ENCODE measurements around the gene STK38. TPM values are rescaled to one million over a fixed set of nuclear protein-coding genes. Genes with fewer than 3 reads are reported as not detected.

STK38 gene
- total and polyA plus RNA-seq, 4 donors = 14.9 to 38.0 (median 20.7) TPM

GRCh38 chr6:36523451-36523850, 23.8 kb downstream of the STK38 start:
- DNase-seq (no peak), ATAC-seq (ENCODE audit: low FRiP score) (no peak)
- 97% methylated on average over 8 of the region's 8 CpGs for WGBS, 2 donors
- Histone ChIP-seq H3K4me3 (ENCODE audit: low read length in 2 of 2) (no peak overlapping the region), H3K27ac (ENCODE audit: low read depth in 1 of 2, low read length in 2 of 2) (no peak overlapping the region), H3K9me3 (ENCODE audit: control insufficient read depth, low read length) (no peaks in the 10 kb centered on the region), H3K27me3 (ENCODE audit: control insufficient read depth in 1 of 2, insufficient read depth in 2 of 2, low read length in 1 of 2) (no peaks in the 10 kb centered on the region), H3K4me1 (ENCODE audit: control insufficient read depth in 1 of 2, insufficient read depth in 2 of 2, low read length in 2 of 2) (peaks cover 0 to under 1% of the 10 kb centered on the region in 2 donors), H3K36me3 (ENCODE audit: control insufficient read depth in 1 of 2, insufficient read depth in 2 of 2, low read length in 1 of 2) (peaks cover 0 to 11% of the 10 kb centered on the region in 2 donors)
- intact Hi-C loops (cut with DNase I) = no loop called here

GRCh38 chr6:36519352-36519751, 27.9 kb downstream of the STK38 start:
- ATAC-seq (ENCODE audit: low FRiP score) (no peak), DNase-seq (no peak)
- Histone ChIP-seq H3K36me3 (ENCODE audit: control insufficient read depth in 1 of 2, insufficient read depth in 2 of 2, low read length in 1 of 2) (peaks cover 3 to 9% of the 10 kb centered on the region in 2 donors), H3K4me1 (ENCODE audit: control insufficient read depth in 1 of 2, insufficient read depth in 2 of 2, low read length in 2 of 2) (no peaks in the 10 kb centered on the region), H3K9me3 (ENCODE audit: control insufficient read depth, low read length) (no peaks in the 10 kb centered on the region), H3K4me3 (ENCODE audit: low read length in 2 of 2) (no peak overlapping the region), H3K27ac (ENCODE audit: low read depth in 1 of 2, low read length in 2 of 2) (no peak overlapping the region), H3K27me3 (ENCODE audit: control insufficient read depth in 1 of 2, insufficient read depth in 2 of 2, low read length in 1 of 2) (no peaks in the 10 kb centered on the region)
- intact Hi-C loops (cut with DNase I) = no loop called here

- H3K9me3 ChIP-seq (ENCODE audit: control insufficient read depth, low read length) = no peaks in the 10 kb centered on the region
- 84 to 95% methylated on average over 2 of the region's 2 CpGs for WGBS, 2 donors
- no peak overlapping the region for H3K4me3 ChIP-seq (ENCODE audit: low read length in 2 of 2)
Measured at GRCh38 chr6:36517408-36517807, 29.9 kb downstream of the STK38 start.

GRCh38 chr6:36516988-36517387, 30.3 kb downstream of the STK38 start:
- no peaks in the 10 kb centered on the region for H3K4me1 ChIP-seq (ENCODE audit: control insufficient read depth in 1 of 2, insufficient read depth in 2 of 2, low read length in 2 of 2)
- H3K9me3 ChIP-seq (ENCODE audit: control insufficient read depth, low read length) = no peaks in the 10 kb centered on the region
- no peaks in the 10 kb centered on the region for H3K27me3 ChIP-seq (ENCODE audit: control insufficient read depth in 1 of 2, insufficient read depth in 2 of 2, low read length in 1 of 2)
- no peak for ATAC-seq (ENCODE audit: low FRiP score)
- H3K4me3 ChIP-seq (ENCODE audit: low read length in 2 of 2) = no peak overlapping the region
- no peak for DNase-seq
- intact Hi-C loops (cut with DNase I) = no loop called here
- no peak overlapping the region for H3K27ac ChIP-seq (ENCODE audit: low read depth in 1 of 2, low read length in 2 of 2)
- H3K36me3 ChIP-seq (ENCODE audit: control insufficient read depth in 1 of 2, insufficient read depth in 2 of 2, low read length in 1 of 2) = peaks cover 3 to 5% of the 10 kb centered on the region in 2 donors

More at GRCh38 chr6:36517408-36517807, 29.9 kb downstream of the STK38 start:
- intact Hi-C loops (cut with DNase I) = no loop called here
- Histone ChIP-seq H3K27ac (ENCODE audit: low read depth in 1 of 2, low read length in 2 of 2) (no peak overlapping the region), H3K27me3 (ENCODE audit: control insufficient read depth in 1 of 2, insufficient read depth in 2 of 2, low read length in 1 of 2) (no peaks in the 10 kb centered on the region), H3K4me1 (ENCODE audit: control insufficient read depth in 1 of 2, insufficient read depth in 2 of 2, low read length in 2 of 2) (no peaks in the 10 kb centered on the region), H3K36me3 (ENCODE audit: control insufficient read depth in 1 of 2, insufficient read depth in 2 of 2, low read length in 1 of 2) (peaks cover 3 to 4% of the 10 kb centered on the region in 2 donors)
- ATAC-seq (ENCODE audit: low FRiP score) = no peak
- no peak for DNase-seq

GRCh38 chr6:36516559-36516958, 30.7 kb downstream of the STK38 start:
- Histone ChIP-seq H3K36me3 (ENCODE audit: control insufficient read depth in 1 of 2, insufficient read depth in 2 of 2, low read length in 1 of 2) (peaks cover 3 to 6% of the 10 kb centered on the region in 2 donors), H3K27ac (ENCODE audit: low read depth in 1 of 2, low read length in 2 of 2) (no peak overlapping the region), H3K27me3 (ENCODE audit: control insufficient read depth in 1 of 2, insufficient read depth in 2 of 2, low read length in 1 of 2) (no peaks in the 10 kb centered on the region), H3K4me3 (ENCODE audit: low read length in 2 of 2) (no peak overlapping the region), H3K4me1 (ENCODE audit: control insufficient read depth in 1 of 2, insufficient read depth in 2 of 2, low read length in 2 of 2) (no peaks in the 10 kb centered on the region), H3K9me3 (ENCODE audit: control insufficient read depth, low read length) (no peaks in the 10 kb centered on the region)
- ATAC-seq (ENCODE audit: low FRiP score) (no peak), DNase-seq (no peak)
- WGBS, 2 donors = 88 to 90% methylated on average over 4 of the region's 4 CpGs
- intact Hi-C loops (cut with DNase I) = no loop called here

- ATAC-seq (ENCODE audit: low FRiP score) (no peak), DNase-seq (no peak)
- intact Hi-C loops (cut with DNase I) = no loop called here
- no peaks in the 10 kb centered on the region for H3K4me1 ChIP-seq (ENCODE audit: control insufficient read depth in 1 of 2, insufficient read depth in 2 of 2, low read length in 2 of 2)
- no peak overlapping the region for H3K27ac ChIP-seq (ENCODE audit: low read depth in 1 of 2, low read length in 2 of 2)
- no peaks in the 10 kb centered on the region for H3K9me3 ChIP-seq (ENCODE audit: control insufficient read depth, low read length)
- no peak overlapping the region for H3K4me3 ChIP-seq (ENCODE audit: low read length in 2 of 2)
- WGBS, 2 donors = 91 to 92% methylated on average over 3 of the region's 3 CpGs
- H3K27me3 ChIP-seq (ENCODE audit: control insufficient read depth in 1 of 2, insufficient read depth in 2 of 2, low read length in 1 of 2) = no peaks in the 10 kb centered on the region
- H3K36me3 ChIP-seq (ENCODE audit: control insufficient read depth in 1 of 2, insufficient read depth in 2 of 2, low read length in 1 of 2) = peaks cover 3 to 8% of the 10 kb centered on the region in 2 donors
Measured at GRCh38 chr6:36515844-36516243, 31.4 kb downstream of the STK38 start.

- Histone ChIP-seq H3K27ac (ENCODE audit: low read depth in 1 of 2, low read length in 2 of 2) (no peak overlapping the region), H3K4me3 (ENCODE audit: low read length in 2 of 2) (no peak overlapping the region), H3K9me3 (ENCODE audit: control insufficient read depth, low read length) (no peaks in the 10 kb centered on the region), H3K36me3 (ENCODE audit: control insufficient read depth in 1 of 2, insufficient read depth in 2 of 2, low read length in 1 of 2) (peaks cover 3 to 8% of the 10 kb centered on the region in 2 donors), H3K4me1 (ENCODE audit: control insufficient read depth in 1 of 2, insufficient read depth in 2 of 2, low read length in 2 of 2) (no peaks in the 10 kb centered on the region), H3K27me3 (ENCODE audit: control insufficient read depth in 1 of 2, insufficient read depth in 2 of 2, low read length in 1 of 2) (no peaks in the 10 kb centered on the region)
- DNase-seq (no peak), ATAC-seq (ENCODE audit: low FRiP score) (no peak)
- WGBS, 2 donors = 94 to 96% methylated on average over 8 of the region's 8 CpGs
- intact Hi-C loops (cut with DNase I) = no loop called here
Measured at GRCh38 chr6:36514554-36515456, 32.5 kb downstream of the STK38 start.

GRCh38 chr6:36510365-36510764, 36.9 kb downstream of the STK38 start:
- 92 to 93% methylated on average over 3 of the region's 3 CpGs for WGBS, 2 donors
- Histone ChIP-seq H3K4me3 (ENCODE audit: low read length in 2 of 2) (no peak overlapping the region), H3K27ac (ENCODE audit: low read depth in 1 of 2, low read length in 2 of 2) (no peak overlapping the region), H3K27me3 (ENCODE audit: control insufficient read depth in 1 of 2, insufficient read depth in 2 of 2, low read length in 1 of 2) (no peaks in the 10 kb centered on the region), H3K4me1 (ENCODE audit: control insufficient read depth in 1 of 2, insufficient read depth in 2 of 2, low read length in 2 of 2) (no peaks in the 10 kb centered on the region), H3K9me3 (ENCODE audit: control insufficient read depth, low read length) (no peaks in the 10 kb centered on the region), H3K36me3 (ENCODE audit: control insufficient read depth in 1 of 2, insufficient read depth in 2 of 2, low read length in 1 of 2) (peaks cover 0 to 5% of the 10 kb centered on the region in 2 donors)
- no peak for ATAC-seq (ENCODE audit: low FRiP score)
- intact Hi-C loops (cut with DNase I) = no loop called here
- DNase-seq = no peak

- ATAC-seq (ENCODE audit: low FRiP score) (no peak), DNase-seq (no peak)
- intact Hi-C loops (cut with DNase I) = no loop called here
- Histone ChIP-seq H3K27me3 (ENCODE audit: control insufficient read depth in 1 of 2, insufficient read depth in 2 of 2, low read length in 1 of 2) (no peaks in the 10 kb centered on the region), H3K36me3 (ENCODE audit: control insufficient read depth in 1 of 2, insufficient read depth in 2 of 2, low read length in 1 of 2) (peaks cover 0 to 5% of the 10 kb centered on the region in 2 donors), H3K9me3 (ENCODE audit: control insufficient read depth, low read length) (no peaks in the 10 kb centered on the region), H3K4me3 (ENCODE audit: low read length in 2 of 2) (no peak overlapping the region), H3K4me1 (ENCODE audit: control insufficient read depth in 1 of 2, insufficient read depth in 2 of 2, low read length in 2 of 2) (no peaks in the 10 kb centered on the region), H3K27ac (ENCODE audit: low read depth in 1 of 2, low read length in 2 of 2) (no peak overlapping the region)
- 82 to 85% methylated on average over 10 of the region's 10 CpGs for WGBS, 2 donors
Measured at GRCh38 chr6:36508532-36508931, 38.7 kb downstream of the STK38 start.

All from aorta (tissue), 5 donors.